Endothelial cell of umbilical vein (primary cell): ENCODE data around the gene DPH7.

Experiments
- CTCF ChIP-seq, 2 donors: IDR thresholded peaks; 1 replicate in 1 of 2; 2 replicates in 1 of 2; pipeline ENCODE4 v1.5.1; 2011; ENCODE audit warnings: low read length in 2 of 2, mild to moderate bottlenecking in 2 of 2, moderate library complexity in 2 of 2, control low read depth in 1 of 2, inconsistent platforms in 1 of 2, low read depth in 1 of 2; ENCODE audit not compliant: insufficient read depth in 1 of 2; ENCODE audit errors: extremely low read depth in 1 of 2
- EZH2 ChIP-seq: IDR thresholded peaks from 2 replicates; pipeline ENCODE4 v1.6.1; 2012; ENCODE audit warnings: borderline replicate concordance, low read depth, mild to moderate bottlenecking, moderate library complexity, low read length, inconsistent platforms; ENCODE audit not compliant: severe bottlenecking
- JUN ChIP-seq: IDR thresholded peaks from 2 replicates; pipeline ENCODE4 v1.6.1; 2011; ENCODE audit warnings: borderline replicate concordance, low read depth; ENCODE audit not compliant: insufficient read length, insufficient read depth
- POLR2A ChIP-seq: IDR thresholded peaks from 2 replicates; pipeline ENCODE4 v1.6.1; 2012; ENCODE audit warnings: low read depth, mild to moderate bottlenecking, control low read depth, low read length

DNA sequence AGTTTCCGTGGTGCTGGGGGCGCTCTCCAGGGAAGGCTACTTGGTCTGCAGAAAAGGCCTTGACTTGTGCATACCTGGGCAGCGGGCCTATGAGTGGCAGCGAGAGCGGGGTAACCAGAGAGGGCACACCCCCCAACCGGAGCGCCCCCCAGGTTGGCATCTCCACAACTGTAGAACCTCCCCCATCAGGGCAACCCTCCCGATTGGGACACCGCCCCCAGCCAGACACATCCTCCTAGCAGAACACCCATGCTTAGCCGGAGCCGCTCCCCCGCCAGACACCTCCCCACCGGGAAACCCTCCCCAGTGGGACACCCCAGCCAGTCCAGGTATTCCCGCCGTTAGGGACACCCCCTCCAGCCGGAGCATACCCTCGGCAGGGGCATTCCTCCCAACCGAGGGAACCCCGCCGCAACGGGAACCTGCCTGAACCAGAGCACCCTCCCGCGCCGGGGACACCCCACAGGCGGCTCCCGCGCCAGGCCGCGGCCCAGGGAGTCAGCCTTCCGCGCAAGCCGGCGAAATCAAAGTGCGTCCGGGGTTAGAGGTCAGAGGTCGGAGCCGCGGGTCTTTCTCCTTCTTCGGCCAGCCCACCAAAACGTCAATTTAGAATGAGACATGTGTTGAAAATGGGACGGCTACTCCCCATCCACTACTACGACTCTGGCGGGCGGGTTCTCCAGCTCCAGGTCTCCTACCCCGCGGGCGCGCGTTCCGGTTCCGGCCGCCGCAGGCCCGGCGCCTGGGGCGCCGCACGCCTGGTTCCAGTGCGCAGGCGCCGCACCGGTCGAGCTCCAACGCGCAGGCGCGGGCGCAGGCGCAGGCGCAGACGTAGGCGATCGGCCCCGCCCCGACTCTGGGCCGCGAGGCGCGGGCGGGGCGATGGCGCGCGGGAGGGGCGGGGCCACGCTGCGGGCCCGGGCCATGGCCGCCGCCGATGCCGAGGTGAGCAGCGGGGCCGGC, 39.7 kb upstream of the DPH7 start, which contains the start of gene EHMT1:
- TF ChIP-seq CTCF (IDR thresholded peaks at IDR 0.05; ENCODE audit: extremely low read depth in 1 of 2, insufficient read depth in 1 of 2, low read depth in 1 of 2, low read length in 2 of 2) (no peak), POLR2A (peak; percentile 88), EZH2 (no peak), JUN (no peak)
